GM23248 (cell line): ENCODE data around the gene TAS2R38.

Source experiments
- EZH2 ChIP-seq: fragments of 200-600 bp; sonication (generic); IDR thresholded peaks from 2 replicates; pipeline ENCODE4 v1.6.1; 2018; ENCODE audit warnings: antibody characterized with exemption, mild to moderate bottlenecking; ENCODE audit not compliant: insufficient read depth, poor library complexity, severe bottlenecking
- EZH2phosphoT487 ChIP-seq: fragments of 200-600 bp; sonication (generic); IDR thresholded peaks from 2 replicates; pipeline ENCODE4 v1.6.1; 2018; ENCODE audit warnings: antibody characterized with exemption, moderate library complexity, mild to moderate bottlenecking, low read depth; ENCODE audit not compliant: insufficient read depth

DNA sequence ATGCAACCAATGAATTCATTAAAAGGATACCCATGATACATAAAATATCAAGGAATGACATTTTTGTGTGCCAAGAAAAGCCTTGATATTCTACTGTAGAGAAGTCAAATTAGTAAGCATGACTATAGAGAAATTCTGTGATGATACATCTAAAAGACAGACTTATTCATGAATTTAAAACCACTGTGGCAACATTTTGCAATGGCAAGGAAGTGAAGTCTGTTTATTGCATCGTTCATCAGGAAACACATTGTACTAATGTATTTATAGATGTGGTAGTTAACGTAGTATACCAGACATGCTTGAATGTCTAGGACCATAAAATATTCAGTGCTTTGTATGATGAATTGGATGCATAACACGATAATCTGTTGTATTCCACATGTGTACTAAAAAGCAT is 17.5 kb downstream of the TAS2R38 start:
- TF ChIP-seq EZH2phosphoT487: no peak
- TF ChIP-seq EZH2: no peak
